ENCODE data around the gene UBAC2. TPM values are rescaled to one million over a fixed set of nuclear protein-coding genes. Genes with fewer than 3 reads are reported as not detected.

Gene UBAC2
- total RNA-seq, 1 donor from 2014 or later = 59.8 TPM

GRCh38 chr13:99326012-99326411 lies 125.4 kb downstream of the UBAC2 start:
- H3K27me3 Mint-ChIP-seq (ENCODE audit: low read depth) = no peaks in the 10 kb centered on the region
- H3K36me3 Mint-ChIP-seq (ENCODE audit: low read depth) = peaks cover 18% of the 10 kb centered on the region
- H3K4me3 Mint-ChIP-seq = no peak overlapping the region
- no peaks in the 10 kb centered on the region for H3K9me3 Mint-ChIP-seq
- H3K4me1 Mint-ChIP-seq = no peaks in the 10 kb centered on the region
- no peak overlapping the region for H3K27ac Mint-ChIP-seq (ENCODE audit: unreplicated experiment)
- no peak for TF ChIP-seq CTCF (conservative IDR thresholded peaks at IDR 0.05)
- DNase-seq (ENCODE audit: low read depth, low spot score) = no peak

- no peaks in the 10 kb centered on the region for H3K4me1 Mint-ChIP-seq
- H3K27ac Mint-ChIP-seq (ENCODE audit: unreplicated experiment) = no peak overlapping the region
- H3K27me3 Mint-ChIP-seq (ENCODE audit: low read depth) = no peaks in the 10 kb centered on the region
- no peak overlapping the region for H3K4me3 Mint-ChIP-seq
- H3K9me3 Mint-ChIP-seq = no peaks in the 10 kb centered on the region
- no peak for DNase-seq (ENCODE audit: low read depth, low spot score)
- H3K36me3 Mint-ChIP-seq (ENCODE audit: low read depth) = peaks cover 18% of the 10 kb centered on the region
- TF ChIP-seq CTCF (conservative IDR thresholded peaks at IDR 0.05) = no peak
These were observed 126.5 kb downstream of the UBAC2 start for GRCh38 chr13:99327126-99327525.

- TF ChIP-seq CTCF (conservative IDR thresholded peaks at IDR 0.05) = no peak
- Mint-ChIP-seq H3K4me3 (no peak overlapping the region), H3K4me1 (no peaks in the 10 kb centered on the region), H3K27ac (ENCODE audit: unreplicated experiment) (no peak overlapping the region), H3K36me3 (ENCODE audit: low read depth) (peaks cover 20% of the 10 kb centered on the region), H3K9me3 (no peaks in the 10 kb centered on the region), H3K27me3 (ENCODE audit: low read depth) (no peaks in the 10 kb centered on the region)
- no peak for DNase-seq (ENCODE audit: low read depth, low spot score)
These were observed 127.1 kb downstream of the UBAC2 start for GRCh38 chr13:99327761-99328160.

- H3K4me1 Mint-ChIP-seq = no peaks in the 10 kb centered on the region
- no peaks in the 10 kb centered on the region for H3K9me3 Mint-ChIP-seq
- H3K4me3 Mint-ChIP-seq = no peak overlapping the region
- H3K36me3 Mint-ChIP-seq (ENCODE audit: low read depth) = peaks cover 21% of the 10 kb centered on the region
- DNase-seq (ENCODE audit: low read depth, low spot score) = no peak
- TF ChIP-seq CTCF (conservative IDR thresholded peaks at IDR 0.05) = no peak
- no peaks in the 10 kb centered on the region for H3K27me3 Mint-ChIP-seq (ENCODE audit: low read depth)
- H3K27ac Mint-ChIP-seq (ENCODE audit: unreplicated experiment) = no peak overlapping the region
These were observed 128.8 kb downstream of the UBAC2 start for GRCh38 chr13:99329477-99329876.

- H3K4me1 Mint-ChIP-seq = no peaks in the 10 kb centered on the region
- DNase-seq (ENCODE audit: low read depth, low spot score) = no peak
- H3K36me3 Mint-ChIP-seq (ENCODE audit: low read depth) = peaks cover 19% of the 10 kb centered on the region
- H3K27ac Mint-ChIP-seq (ENCODE audit: unreplicated experiment) = no peak overlapping the region
- no peaks in the 10 kb centered on the region for H3K9me3 Mint-ChIP-seq
- no peak overlapping the region for H3K4me3 Mint-ChIP-seq
- no peaks in the 10 kb centered on the region for H3K27me3 Mint-ChIP-seq (ENCODE audit: low read depth)
- TF ChIP-seq CTCF (conservative IDR thresholded peaks at IDR 0.05) = no peak
These were observed 130.3 kb downstream of the UBAC2 start for GRCh38 chr13:99330942-99331341.

- Mint-ChIP-seq H3K4me1 (no peaks in the 10 kb centered on the region), H3K4me3 (no peak overlapping the region), H3K27me3 (ENCODE audit: low read depth) (no peaks in the 10 kb centered on the region), H3K36me3 (ENCODE audit: low read depth) (peaks cover 18% of the 10 kb centered on the region), H3K9me3 (no peaks in the 10 kb centered on the region), H3K27ac (ENCODE audit: unreplicated experiment) (no peak overlapping the region)
- TF ChIP-seq CTCF (conservative IDR thresholded peaks at IDR 0.05) = no peak
- DNase-seq (ENCODE audit: low read depth, low spot score) = no peak
These were observed 131.2 kb downstream of the UBAC2 start for GRCh38 chr13:99331881-99332293.

Data from neural crest cell (in vitro differentiated cells).